ENCODE data around the gene CHD9NB.
A peak's percentile ranks its signal among the peaks of the same experiment; 100 is the strongest.
"Not testable (repeated sequence)": the region's sequence is repeated elsewhere in the genome, so short reads cannot be mapped to it uniquely, and the experiment has no call there.

CHD9NB gene

DNA sequence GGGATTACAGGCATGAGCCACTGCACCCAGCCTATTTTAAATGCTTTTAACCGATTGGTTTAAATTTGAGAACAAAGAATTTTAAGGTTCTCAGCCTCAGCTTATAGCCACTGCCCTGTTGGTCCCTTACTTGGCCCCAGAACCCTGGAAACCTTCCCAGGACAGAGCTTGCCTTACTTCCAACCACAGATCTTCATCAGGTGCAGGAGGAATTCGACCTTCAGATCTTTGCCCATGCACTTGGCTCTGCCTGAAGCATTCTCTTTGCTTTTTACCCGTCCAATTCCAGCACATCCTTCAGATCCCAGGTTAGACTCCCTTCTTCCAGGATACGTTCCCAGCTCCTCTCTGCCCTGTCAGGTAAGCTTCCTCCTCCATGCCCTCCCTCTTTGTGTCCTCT lies 29.8 kb upstream of the CHD9NB start:
- Histone ChIP-seq H3K9ac (ENCODE audit: low read length) (peak overlapping the region; percentile 34), H3K27me3 (ENCODE audit: control insufficient read depth, insufficient read depth, low read length) (no peaks in the 10 kb centered on the region), H3K27ac (ENCODE audit: low read depth, low read length) (no peak overlapping the region), H3K36me3 (ENCODE audit: control insufficient read depth, insufficient read depth, low read length) (no peaks in the 10 kb centered on the region), H3K9me3 (ENCODE audit: control insufficient read depth, insufficient read depth, low read depth, low read length) (peaks cover 5% of the 10 kb centered on the region; the same call in 1 of the 2 replicates), H3K4me3 (ENCODE audit: low read depth, low read length) (no peak overlapping the region), H3K4me1 (ENCODE audit: control insufficient read depth, insufficient read depth, low read length) (peaks cover 65% of the 10 kb centered on the region)

DNA sequence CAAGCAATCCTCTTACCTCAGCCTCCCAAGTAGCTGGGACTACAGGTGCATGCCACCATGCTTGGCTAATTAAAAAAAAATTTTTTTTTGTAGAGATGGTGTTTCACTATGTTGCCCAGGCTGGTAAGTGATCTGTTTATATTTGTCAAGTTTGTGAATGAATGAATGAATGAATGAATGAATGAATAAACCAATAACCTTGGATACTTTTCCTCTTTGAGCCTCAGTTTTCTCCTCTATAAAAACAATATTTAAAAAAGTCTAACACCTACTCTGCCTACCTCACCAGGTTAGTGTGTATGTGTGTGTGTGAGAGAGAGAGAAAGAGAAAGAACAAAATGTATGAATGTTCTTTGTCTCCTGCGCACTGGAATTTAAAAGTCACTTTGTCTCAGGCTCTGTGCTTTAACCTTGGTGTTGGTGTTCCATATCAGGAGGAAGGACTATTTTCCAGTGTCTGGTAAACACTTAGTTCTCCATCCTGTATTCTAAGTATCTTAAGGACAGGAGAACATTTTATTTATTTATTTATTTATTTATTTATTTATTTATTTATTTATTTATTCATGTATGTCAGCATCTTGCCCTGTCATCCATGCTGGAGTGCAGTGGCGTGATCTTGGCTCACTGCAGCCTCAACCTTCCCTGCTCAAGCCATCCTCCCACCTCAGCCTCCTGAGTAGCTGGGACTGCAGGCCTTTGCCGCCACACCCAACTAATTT lies 29.1 kb upstream of the CHD9NB start:
- H3K4me3 ChIP-seq (ENCODE audit: low read depth, low read length), result no peak overlapping the region
- no peaks in the 10 kb centered on the region for H3K27me3 ChIP-seq (ENCODE audit: control insufficient read depth, insufficient read depth, low read length)
- H3K27ac ChIP-seq (ENCODE audit: low read depth, low read length), result no peak overlapping the region
- H3K9me3 ChIP-seq (ENCODE audit: control insufficient read depth, insufficient read depth, low read depth, low read length), result peaks cover 5% of the 10 kb centered on the region; the same call in 1 of the 2 replicates
- H3K9ac ChIP-seq (ENCODE audit: low read length), result no peak overlapping the region
- no peaks in the 10 kb centered on the region for H3K36me3 ChIP-seq (ENCODE audit: control insufficient read depth, insufficient read depth, low read length)
- H3K4me1 ChIP-seq (ENCODE audit: control insufficient read depth, insufficient read depth, low read length), result peaks cover 59% of the 10 kb centered on the region

DNA sequence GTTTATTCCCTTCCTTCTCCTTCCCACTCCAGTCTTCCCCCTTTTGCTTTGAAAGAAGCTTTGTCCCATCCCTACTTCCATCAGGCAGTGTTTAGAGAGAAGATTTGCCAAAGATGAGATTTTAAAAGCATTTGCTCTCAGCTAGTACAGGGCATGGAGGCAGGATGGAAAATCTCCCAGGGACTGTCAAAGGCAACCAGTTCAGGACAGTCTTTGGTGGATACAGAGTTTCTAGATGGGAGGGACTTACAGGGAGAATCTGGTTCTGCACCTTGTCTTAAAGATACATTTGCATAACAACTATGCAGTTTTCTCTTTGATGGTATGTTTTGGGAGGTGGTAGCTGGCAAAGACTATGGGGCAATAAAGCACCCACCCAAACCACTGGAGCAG lies 28.3 kb upstream of the CHD9NB start:
- peak overlapping the region; percentile 10; the same call in 1 of the 2 replicates for H3K27ac ChIP-seq (ENCODE audit: low read depth, low read length)
- no peaks in the 10 kb centered on the region for H3K27me3 ChIP-seq (ENCODE audit: control insufficient read depth, insufficient read depth, low read length)
- H3K4me3 ChIP-seq (ENCODE audit: low read depth, low read length), result 0 out of 2 replicates have a peak overlapping the region, but pooled peaks have one; percentile 8
- no peaks in the 10 kb centered on the region for H3K36me3 ChIP-seq (ENCODE audit: control insufficient read depth, insufficient read depth, low read length)
- H3K9me3 ChIP-seq (ENCODE audit: control insufficient read depth, insufficient read depth, low read depth, low read length), result peaks cover 5% of the 10 kb centered on the region; the same call in 1 of the 2 replicates
- H3K4me1 ChIP-seq (ENCODE audit: control insufficient read depth, insufficient read depth, low read length), result peaks cover 52% of the 10 kb centered on the region
- H3K9ac ChIP-seq (ENCODE audit: low read length), result peak overlapping the region; percentile 4

DNA sequence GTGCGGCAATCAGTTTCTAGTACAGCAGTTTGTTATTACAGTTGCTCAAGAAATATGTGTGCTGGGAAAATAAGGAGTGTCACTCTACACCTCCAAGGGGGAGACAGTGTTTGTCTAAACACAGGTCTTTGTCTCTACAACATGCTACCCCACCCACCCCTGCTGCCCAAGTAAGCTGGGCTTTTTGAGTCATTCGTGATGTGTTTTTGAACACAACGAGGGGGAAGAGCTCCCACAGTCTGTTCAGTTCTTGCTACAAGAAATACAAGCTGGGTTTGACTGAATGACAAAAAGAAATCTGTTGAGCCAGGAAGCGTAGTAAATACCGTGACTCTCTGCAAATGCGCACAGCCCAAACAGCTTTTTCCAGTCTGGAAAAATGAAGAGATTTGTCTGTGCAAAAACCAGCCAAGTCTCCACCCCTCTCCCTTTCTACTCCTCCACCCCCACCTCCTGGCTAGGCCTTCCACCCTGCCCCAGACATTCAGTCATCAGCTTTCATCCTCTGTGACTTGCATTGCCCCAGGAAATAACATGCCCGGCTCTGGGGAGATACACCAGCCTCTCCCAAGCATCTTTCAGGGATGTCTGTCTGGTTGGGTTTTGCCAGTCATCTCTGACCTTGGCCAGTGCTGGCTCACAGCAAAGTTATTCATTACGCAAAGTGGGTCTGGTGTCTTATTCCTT lies 27.8 kb upstream of the CHD9NB start:
- Histone ChIP-seq H3K4me1 (ENCODE audit: control insufficient read depth, insufficient read depth, low read length) (peaks cover 46% of the 10 kb centered on the region), H3K36me3 (ENCODE audit: control insufficient read depth, insufficient read depth, low read length) (peaks cover 4% of the 10 kb centered on the region), H3K9ac (ENCODE audit: low read length) (peak overlapping the region; percentile 4), H3K27me3 (ENCODE audit: control insufficient read depth, insufficient read depth, low read length) (no peaks in the 10 kb centered on the region), H3K27ac (ENCODE audit: low read depth, low read length) (peak overlapping the region; percentile 10; the same call in 1 of the 2 replicates), H3K9me3 (ENCODE audit: control insufficient read depth, insufficient read depth, low read depth, low read length) (peaks cover 9% of the 10 kb centered on the region), H3K4me3 (ENCODE audit: low read depth, low read length) (0 out of 2 replicates have a peak overlapping the region, but pooled peaks have one; percentile 8)

DNA sequence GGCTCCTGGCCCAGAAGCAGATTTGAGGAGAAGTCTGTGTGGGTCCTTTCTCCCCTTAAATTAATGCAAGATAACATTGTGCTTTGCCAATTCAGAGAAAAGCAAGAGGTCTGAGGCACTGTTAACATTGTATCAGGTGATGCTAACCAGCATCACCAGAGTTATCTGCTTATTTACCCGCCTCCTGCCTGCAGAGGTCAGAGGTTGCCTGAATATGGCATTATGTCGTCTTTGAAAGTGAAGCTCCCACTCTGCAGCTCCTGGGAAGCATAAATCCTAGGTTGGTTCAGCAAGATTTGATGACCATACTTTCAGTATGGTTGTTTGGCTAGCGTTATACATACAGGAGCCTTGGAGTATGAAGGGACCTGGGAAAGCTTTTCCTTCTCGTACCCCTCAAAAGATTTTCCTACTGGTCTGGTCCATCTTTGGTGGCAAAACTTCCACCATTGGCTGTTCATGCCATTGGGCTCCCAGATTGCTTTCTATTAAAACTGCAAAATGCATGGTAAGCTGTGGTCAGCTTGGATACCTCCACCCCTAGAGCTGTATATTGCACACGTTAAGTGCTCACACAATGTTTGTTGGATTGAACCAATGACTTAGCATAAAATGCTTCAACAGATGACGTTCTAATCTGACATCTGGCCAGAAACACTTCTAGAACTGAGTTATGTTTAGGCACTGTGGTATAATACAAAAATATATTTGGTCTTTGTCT lies 26.2 kb upstream of the CHD9NB start:
- no peak overlapping the region for H3K4me3 ChIP-seq (ENCODE audit: low read depth, low read length)
- H3K27ac ChIP-seq (ENCODE audit: low read depth, low read length), result no peak overlapping the region
- peaks cover 23% of the 10 kb centered on the region for H3K9me3 ChIP-seq (ENCODE audit: control insufficient read depth, insufficient read depth, low read depth, low read length)
- H3K36me3 ChIP-seq (ENCODE audit: control insufficient read depth, insufficient read depth, low read length), result peaks cover 5% of the 10 kb centered on the region
- H3K27me3 ChIP-seq (ENCODE audit: control insufficient read depth, insufficient read depth, low read length), result no peaks in the 10 kb centered on the region
- H3K4me1 ChIP-seq (ENCODE audit: control insufficient read depth, insufficient read depth, low read length), result peaks cover 35% of the 10 kb centered on the region
- H3K9ac ChIP-seq (ENCODE audit: low read length), result no peak overlapping the region

DNA sequence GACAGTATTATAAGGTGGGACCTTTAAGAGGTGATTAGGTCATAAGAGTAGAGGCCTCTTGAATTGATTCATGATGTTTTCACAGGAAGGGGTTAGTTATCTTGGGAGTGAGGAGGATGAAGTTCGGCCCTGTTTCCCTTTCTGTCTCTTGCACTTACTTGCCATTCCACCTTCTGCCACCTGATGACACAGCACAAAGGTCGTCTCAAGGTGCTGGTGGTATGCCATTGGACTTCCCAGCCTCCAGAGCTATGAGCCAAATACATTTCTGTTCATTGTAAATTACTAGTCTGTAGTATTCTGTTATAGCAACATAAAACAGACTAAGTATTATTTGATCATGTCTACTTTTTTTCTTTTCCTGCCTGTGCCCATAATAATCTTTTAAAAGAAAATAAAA lies 25.6 kb upstream of the CHD9NB start:
- Histone ChIP-seq H3K9me3 (ENCODE audit: control insufficient read depth, insufficient read depth, low read depth, low read length) (peaks cover 30% of the 10 kb centered on the region), H3K4me3 (ENCODE audit: low read depth, low read length) (no peak overlapping the region), H3K27ac (ENCODE audit: low read depth, low read length) (no peak overlapping the region), H3K9ac (ENCODE audit: low read length) (no peak overlapping the region), H3K4me1 (ENCODE audit: control insufficient read depth, insufficient read depth, low read length) (peaks cover 35% of the 10 kb centered on the region), H3K27me3 (ENCODE audit: control insufficient read depth, insufficient read depth, low read length) (no peaks in the 10 kb centered on the region), H3K36me3 (ENCODE audit: control insufficient read depth, insufficient read depth, low read length) (peaks cover 5% of the 10 kb centered on the region)

DNA sequence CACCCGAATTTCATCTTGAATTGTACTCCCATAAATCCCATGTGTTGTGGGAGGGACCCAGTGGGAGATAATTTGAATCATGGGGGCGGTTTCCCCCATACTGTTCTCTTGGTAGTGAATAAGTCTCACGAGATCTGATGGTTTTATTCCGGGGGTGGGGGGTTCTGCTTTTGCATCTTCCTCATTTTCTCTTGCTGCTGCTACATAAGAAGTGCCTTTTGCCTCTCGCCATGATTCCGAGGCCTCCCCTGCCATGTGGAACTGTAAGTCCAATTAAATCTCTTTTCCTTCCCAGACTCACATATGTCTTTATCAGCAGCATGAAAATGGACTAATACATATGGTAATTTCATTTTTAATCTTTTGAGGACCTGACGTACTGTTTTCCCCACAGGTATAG lies 22.8 kb upstream of the CHD9NB start:
- H3K4me1 ChIP-seq (ENCODE audit: control insufficient read depth, insufficient read depth, low read length), result peaks cover 21% of the 10 kb centered on the region
- H3K36me3 ChIP-seq (ENCODE audit: control insufficient read depth, insufficient read depth, low read length), result peaks cover 14% of the 10 kb centered on the region
- not testable (repeated sequence) for H3K27ac ChIP-seq (ENCODE audit: low read depth, low read length); H3K4me3 ChIP-seq (ENCODE audit: low read depth, low read length); H3K9ac ChIP-seq (ENCODE audit: low read length); H3K27me3 ChIP-seq (ENCODE audit: control insufficient read depth, insufficient read depth, low read length)
- H3K9me3 ChIP-seq (ENCODE audit: control insufficient read depth, insufficient read depth, low read depth, low read length), result peaks cover 37% of the 10 kb centered on the region

DNA sequence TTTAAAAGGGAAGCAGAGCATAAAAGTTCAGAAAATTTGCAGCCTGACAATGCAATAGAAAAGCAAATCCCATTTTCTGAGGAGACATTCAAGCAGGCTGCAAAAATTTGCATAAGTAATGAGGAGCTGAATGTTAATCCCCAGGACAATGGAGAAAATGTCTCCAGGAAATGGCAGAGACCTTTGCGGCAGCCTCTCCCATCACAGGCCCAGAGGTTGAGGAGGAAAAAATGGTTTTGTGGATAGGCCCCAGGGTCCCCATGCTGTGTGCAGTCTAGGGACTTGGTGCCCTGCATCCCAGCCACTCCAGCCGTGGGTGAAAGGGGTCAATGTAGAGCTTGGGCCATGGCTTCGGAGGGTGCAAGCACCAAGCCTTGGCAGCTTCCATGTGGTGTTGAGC lies 21.6 kb upstream of the CHD9NB start:
- H3K36me3 ChIP-seq (ENCODE audit: control insufficient read depth, insufficient read depth, low read length), result peaks cover 19% of the 10 kb centered on the region
- H3K4me3 ChIP-seq (ENCODE audit: low read depth, low read length); H3K9ac ChIP-seq (ENCODE audit: low read length); H3K27ac ChIP-seq (ENCODE audit: low read depth, low read length); H3K4me1 ChIP-seq (ENCODE audit: control insufficient read depth, insufficient read depth, low read length); H3K27me3 ChIP-seq (ENCODE audit: control insufficient read depth, insufficient read depth, low read length): not testable (repeated sequence)
- peaks cover 37% of the 10 kb centered on the region for H3K9me3 ChIP-seq (ENCODE audit: control insufficient read depth, insufficient read depth, low read depth, low read length)

DNA sequence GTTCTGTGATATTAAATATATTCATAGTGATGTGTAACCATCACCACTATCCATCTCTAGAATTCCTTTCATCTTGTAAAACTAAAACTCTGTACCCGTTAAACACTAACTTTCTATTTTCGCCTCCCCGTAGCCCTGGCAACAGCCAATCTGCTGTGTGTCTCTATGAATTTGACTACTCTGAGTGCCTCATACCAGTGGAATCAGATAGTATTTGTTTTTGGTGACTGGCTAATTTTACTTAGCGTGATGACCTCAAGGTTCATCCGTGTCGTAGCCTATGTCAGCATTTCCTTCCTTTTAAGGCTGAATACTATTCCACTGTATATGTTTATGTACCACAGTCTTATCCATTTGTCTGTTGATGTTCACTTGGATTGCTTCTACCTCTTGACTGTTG lies 20.3 kb upstream of the CHD9NB start:
- Histone ChIP-seq H3K9ac (ENCODE audit: low read length) (no peak overlapping the region), H3K4me1 (ENCODE audit: control insufficient read depth, insufficient read depth, low read length) (peaks cover 6% of the 10 kb centered on the region; the same call in 1 of the 2 replicates), H3K27me3 (ENCODE audit: control insufficient read depth, insufficient read depth, low read length) (no peaks in the 10 kb centered on the region), H3K4me3 (ENCODE audit: low read depth, low read length) (no peak overlapping the region), H3K27ac (ENCODE audit: low read depth, low read length) (no peak overlapping the region), H3K36me3 (ENCODE audit: control insufficient read depth, insufficient read depth, low read length) (peaks cover 26% of the 10 kb centered on the region), H3K9me3 (ENCODE audit: control insufficient read depth, insufficient read depth, low read depth, low read length) (peaks cover 35% of the 10 kb centered on the region)

DNA sequence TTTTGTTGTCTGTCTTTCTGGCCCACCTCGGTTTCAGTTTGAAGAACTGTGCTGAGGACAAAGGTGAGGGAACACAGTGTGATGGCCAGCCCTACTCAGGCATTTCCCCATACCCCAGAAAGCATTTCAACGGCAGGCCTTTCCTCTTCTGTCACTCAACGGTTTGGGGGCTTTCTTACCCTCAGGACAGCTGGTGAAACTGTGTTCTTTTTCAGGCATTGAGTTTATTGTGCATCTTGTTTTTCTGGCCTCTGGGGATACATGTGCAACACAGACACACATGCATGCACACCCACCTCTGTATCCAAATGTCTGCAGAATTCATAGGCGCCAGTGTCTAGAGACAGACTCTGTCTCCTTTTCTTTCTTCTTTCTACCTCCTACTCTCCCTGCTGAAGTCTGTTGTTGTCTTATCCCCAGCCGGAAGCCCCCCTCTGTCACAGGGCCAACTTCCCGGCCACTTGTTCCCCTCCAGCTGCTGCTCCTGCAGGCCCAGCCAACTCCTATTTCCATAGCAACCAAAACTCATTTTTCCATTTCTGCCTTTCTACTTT lies 19.1 kb upstream of the CHD9NB start:
- Histone ChIP-seq H3K27me3 (ENCODE audit: control insufficient read depth, insufficient read depth, low read length) (no peaks in the 10 kb centered on the region), H3K27ac (ENCODE audit: low read depth, low read length) (no peak overlapping the region), H3K4me3 (ENCODE audit: low read depth, low read length) (no peak overlapping the region), H3K4me1 (ENCODE audit: control insufficient read depth, insufficient read depth, low read length) (peaks cover 6% of the 10 kb centered on the region; the same call in 1 of the 2 replicates), H3K9me3 (ENCODE audit: control insufficient read depth, insufficient read depth, low read depth, low read length) (peaks cover 32% of the 10 kb centered on the region), H3K36me3 (ENCODE audit: control insufficient read depth, insufficient read depth, low read length) (peaks cover 32% of the 10 kb centered on the region), H3K9ac (ENCODE audit: low read length) (no peak overlapping the region)

Data from HUES6 (cell line).